ENCODE results near the gene LYSMD2. TPM values are rescaled to one million over a fixed set of nuclear protein-coding genes. Genes with fewer than 3 reads are reported as not detected.

LYSMD2 gene
- total and polyA plus RNA-seq, 9 of the 15 experiments (the other 6 are each of a cell fraction or from before 2014, with no cell fraction given), result 4.3 to 30.3 (median 9.8) TPM

DNA sequence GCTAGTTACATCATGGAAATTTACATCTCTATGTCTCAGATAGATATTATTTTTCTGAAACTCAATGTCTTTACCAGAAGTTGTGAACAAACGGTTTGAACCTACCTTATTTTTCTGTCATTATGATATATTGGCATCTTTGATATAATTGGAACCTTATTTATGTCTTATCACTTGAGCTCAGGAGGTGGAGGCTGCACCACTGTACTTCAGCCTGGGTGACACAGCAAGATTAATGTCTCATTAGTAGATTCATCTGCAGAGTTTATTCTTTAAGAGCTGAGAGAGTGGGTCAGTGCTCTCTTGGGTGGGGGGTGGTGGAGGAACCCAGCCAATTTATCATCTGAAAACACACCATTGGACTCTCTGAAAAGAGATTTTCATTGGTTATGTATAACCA, 34.7 kb downstream of the LYSMD2 start (continued):
- peak; percentile 46; the same call in 1 of the 2 replicates for TF ChIP-seq STAT5A (IDR thresholded peaks at IDR 0.05; ENCODE audit: borderline replicate concordance, low read length)
- peak; percentile 51; the same call in 1 of the 2 replicates for TF ChIP-seq NFIC (IDR thresholded peaks at IDR 0.05)
- no peak for TF ChIP-seq KAT8 (IDR thresholded peaks at IDR 0.05; ENCODE audit: low read depth)
- TF ChIP-seq JUND (IDR thresholded peaks at IDR 0.05; ENCODE audit: borderline replicate concordance, low read depth, low read length), result peak; percentile 51; the same call in 1 of the 2 replicates
- peak; percentile 13; the same call in 1 of the 3 replicates for TF ChIP-seq JUND (tag; IDR thresholded peaks at IDR 0.05; ENCODE audit: borderline replicate concordance, low read depth, low read length)
- no peak for TF ChIP-seq PHF20 (IDR thresholded peaks at IDR 0.05; ENCODE audit: partially characterized antibody)
- TF ChIP-seq MAFK (IDR thresholded peaks at IDR 0.05; ENCODE audit: low read length), result peak; percentile 55; the same call in 1 of the 2 replicates
- TF ChIP-seq LEF1 (IDR thresholded peaks at IDR 0.05), result peak; percentile 62
- no peak for TF ChIP-seq ZNF77 (CRISPR knock-in tag; IDR thresholded peaks at IDR 0.05)
- no peak for TF ChIP-seq PHF8 (IDR thresholded peaks at IDR 0.05; ENCODE audit: borderline replicate concordance, low read length)
- TF ChIP-seq XRCC5 (IDR thresholded peaks at IDR 0.05; ENCODE audit: low read depth, low read length), result no peak
- TF ChIP-seq, protein P1, sequence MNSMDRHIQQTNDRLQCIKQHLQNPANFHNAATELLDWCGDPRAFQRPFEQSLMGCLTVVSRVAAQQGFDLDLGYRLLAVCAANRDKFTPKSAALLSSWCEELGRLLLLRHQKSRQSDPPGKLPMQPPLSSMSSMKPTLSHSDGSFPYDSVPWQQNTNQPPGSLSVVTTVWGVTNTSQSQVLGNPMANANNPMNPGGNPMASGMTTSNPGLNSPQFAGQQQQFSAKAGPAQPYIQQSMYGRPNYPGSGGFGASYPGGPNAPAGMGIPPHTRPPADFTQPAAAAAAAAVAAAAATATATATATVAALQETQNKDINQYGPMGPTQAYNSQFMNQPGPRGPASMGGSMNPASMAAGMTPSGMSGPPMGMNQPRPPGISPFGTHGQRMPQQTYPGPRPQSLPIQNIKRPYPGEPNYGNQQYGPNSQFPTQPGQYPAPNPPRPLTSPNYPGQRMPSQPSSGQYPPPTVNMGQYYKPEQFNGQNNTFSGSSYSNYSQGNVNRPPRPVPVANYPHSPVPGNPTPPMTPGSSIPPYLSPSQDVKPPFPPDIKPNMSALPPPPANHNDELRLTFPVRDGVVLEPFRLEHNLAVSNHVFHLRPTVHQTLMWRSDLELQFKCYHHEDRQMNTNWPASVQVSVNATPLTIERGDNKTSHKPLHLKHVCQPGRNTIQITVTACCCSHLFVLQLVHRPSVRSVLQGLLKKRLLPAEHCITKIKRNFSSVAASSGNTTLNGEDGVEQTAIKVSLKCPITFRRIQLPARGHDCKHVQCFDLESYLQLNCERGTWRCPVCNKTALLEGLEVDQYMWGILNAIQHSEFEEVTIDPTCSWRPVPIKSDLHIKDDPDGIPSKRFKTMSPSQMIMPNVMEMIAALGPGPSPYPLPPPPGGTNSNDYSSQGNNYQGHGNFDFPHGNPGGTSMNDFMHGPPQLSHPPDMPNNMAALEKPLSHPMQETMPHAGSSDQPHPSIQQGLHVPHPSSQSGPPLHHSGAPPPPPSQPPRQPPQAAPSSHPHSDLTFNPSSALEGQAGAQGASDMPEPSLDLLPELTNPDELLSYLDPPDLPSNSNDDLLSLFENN (IDR thresholded peaks at IDR 0.05; ENCODE audit: low read depth in 2 of 2, low read length in 2 of 2), result no peak
- peak; percentile 78; the same call in 1 of the 2 replicates for TF ChIP-seq EP300 (IDR thresholded peaks at IDR 0.05; ENCODE audit: low read length)
- no peak for TF ChIP-seq ZBTB1 (CRISPR knock-in tag; IDR thresholded peaks at IDR 0.05; ENCODE audit: borderline replicate concordance, low read depth)
- TF ChIP-seq ZNF143 (CRISPR knock-in tag; IDR thresholded peaks at IDR 0.05), result no peak
- TF ChIP-seq RBBP5 (IDR thresholded peaks at IDR 0.05; ENCODE audit: borderline replicate concordance, insufficient read depth, low read length, poor library complexity, severe bottlenecking), result no peak
- TF ChIP-seq, protein P2, sequence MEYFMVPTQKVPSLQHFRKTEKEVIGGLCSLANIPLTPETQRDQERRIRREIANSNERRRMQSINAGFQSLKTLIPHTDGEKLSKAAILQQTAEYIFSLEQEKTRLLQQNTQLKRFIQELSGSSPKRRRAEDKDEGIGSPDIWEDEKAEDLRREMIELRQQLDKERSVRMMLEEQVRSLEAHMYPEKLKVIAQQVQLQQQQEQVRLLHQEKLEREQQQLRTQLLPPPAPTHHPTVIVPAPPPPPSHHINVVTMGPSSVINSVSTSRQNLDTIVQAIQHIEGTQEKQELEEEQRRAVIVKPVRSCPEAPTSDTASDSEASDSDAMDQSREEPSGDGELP (CRISPR knock-in tag; IDR thresholded peaks at IDR 0.05; ENCODE audit: borderline replicate concordance), result no peak
- no peak for TF ChIP-seq HNRNPLL (IDR thresholded peaks at IDR 0.05; ENCODE audit: low read depth, low read length, poor library complexity, severe bottlenecking)
- no peak for TF ChIP-seq ATF7 (IDR thresholded peaks at IDR 0.05)
- no peak for TF ChIP-seq POLR2A (conservative IDR thresholded peaks at IDR 0.05)
- TF ChIP-seq SMARCE1 (IDR thresholded peaks at IDR 0.05), result peak; percentile 68
- TF ChIP-seq, protein P3, sequence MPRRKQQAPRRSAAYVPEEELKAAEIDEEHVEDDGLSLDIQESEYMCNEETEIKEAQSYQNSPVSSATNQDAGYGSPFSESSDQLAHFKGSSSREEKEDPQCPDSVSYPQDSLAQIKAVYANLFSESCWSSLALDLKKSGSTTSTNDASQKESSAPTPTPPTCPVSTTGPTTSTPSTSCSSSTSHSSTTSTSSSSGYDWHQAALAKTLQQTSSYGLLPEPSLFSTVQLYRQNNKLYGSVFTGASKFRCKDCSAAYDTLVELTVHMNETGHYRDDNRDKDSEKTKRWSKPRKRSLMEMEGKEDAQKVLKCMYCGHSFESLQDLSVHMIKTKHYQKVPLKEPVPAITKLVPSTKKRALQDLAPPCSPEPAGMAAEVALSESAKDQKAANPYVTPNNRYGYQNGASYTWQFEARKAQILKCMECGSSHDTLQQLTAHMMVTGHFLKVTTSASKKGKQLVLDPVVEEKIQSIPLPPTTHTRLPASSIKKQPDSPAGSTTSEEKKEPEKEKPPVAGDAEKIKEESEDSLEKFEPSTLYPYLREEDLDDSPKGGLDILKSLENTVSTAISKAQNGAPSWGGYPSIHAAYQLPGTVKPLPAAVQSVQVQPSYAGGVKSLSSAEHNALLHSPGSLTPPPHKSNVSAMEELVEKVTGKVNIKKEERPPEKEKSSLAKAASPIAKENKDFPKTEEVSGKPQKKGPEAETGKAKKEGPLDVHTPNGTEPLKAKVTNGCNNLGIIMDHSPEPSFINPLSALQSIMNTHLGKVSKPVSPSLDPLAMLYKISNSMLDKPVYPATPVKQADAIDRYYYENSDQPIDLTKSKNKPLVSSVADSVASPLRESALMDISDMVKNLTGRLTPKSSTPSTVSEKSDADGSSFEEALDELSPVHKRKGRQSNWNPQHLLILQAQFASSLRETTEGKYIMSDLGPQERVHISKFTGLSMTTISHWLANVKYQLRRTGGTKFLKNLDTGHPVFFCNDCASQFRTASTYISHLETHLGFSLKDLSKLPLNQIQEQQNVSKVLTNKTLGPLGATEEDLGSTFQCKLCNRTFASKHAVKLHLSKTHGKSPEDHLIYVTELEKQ (CRISPR knock-in tag; IDR thresholded peaks at IDR 0.05), result no peak
- TF ChIP-seq TRIM28 (IDR thresholded peaks at IDR 0.05), result no peak

Measured in K562 (cell line).